Measurements from ENCODE around the gene ADGB. TPM values are rescaled to one million over a fixed set of nuclear protein-coding genes. Genes with fewer than 3 reads are reported as not detected.

ADGB gene
- total RNA-seq, 1 experiment from 2014 or later = not detected

DNA sequence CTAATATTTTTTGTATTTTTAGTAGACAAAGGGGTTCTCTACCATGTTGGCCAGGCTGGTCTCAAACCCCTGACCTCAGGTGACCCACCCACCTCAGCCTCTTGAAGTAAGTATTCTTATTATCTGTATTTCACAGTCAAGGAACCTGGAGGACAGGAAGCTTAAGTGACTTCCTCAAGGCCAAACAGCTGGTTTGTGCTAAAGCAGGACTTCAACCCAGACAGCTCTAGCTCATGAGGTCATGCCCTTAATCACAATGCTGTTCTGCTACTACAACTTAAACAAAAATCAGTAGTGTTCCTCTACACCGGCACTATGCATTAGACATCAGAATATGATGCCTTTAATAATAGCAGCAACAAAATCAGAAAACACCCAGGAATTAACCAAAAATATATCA lies 168.9 kb downstream of the ADGB start:
- TF ChIP-seq EZH2 (IDR thresholded peaks at IDR 0.05; ENCODE audit: low read length, unreplicated experiment) (no peak), EZH2phosphoT487 (IDR thresholded peaks at IDR 0.05; ENCODE audit: borderline replicate concordance, low read length) (no peak)
- TF ChIP-seq, protein P1, sequence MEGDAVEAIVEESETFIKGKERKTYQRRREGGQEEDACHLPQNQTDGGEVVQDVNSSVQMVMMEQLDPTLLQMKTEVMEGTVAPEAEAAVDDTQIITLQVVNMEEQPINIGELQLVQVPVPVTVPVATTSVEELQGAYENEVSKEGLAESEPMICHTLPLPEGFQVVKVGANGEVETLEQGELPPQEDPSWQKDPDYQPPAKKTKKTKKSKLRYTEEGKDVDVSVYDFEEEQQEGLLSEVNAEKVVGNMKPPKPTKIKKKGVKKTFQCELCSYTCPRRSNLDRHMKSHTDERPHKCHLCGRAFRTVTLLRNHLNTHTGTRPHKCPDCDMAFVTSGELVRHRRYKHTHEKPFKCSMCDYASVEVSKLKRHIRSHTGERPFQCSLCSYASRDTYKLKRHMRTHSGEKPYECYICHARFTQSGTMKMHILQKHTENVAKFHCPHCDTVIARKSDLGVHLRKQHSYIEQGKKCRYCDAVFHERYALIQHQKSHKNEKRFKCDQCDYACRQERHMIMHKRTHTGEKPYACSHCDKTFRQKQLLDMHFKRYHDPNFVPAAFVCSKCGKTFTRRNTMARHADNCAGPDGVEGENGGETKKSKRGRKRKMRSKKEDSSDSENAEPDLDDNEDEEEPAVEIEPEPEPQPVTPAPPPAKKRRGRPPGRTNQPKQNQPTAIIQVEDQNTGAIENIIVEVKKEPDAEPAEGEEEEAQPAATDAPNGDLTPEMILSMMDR (conservative IDR thresholded peaks at IDR 0.05; ENCODE audit: low read depth, low read length) = no peak
- Histone ChIP-seq H3F3A (ENCODE audit: low read length, unreplicated experiment) (no peaks in the 10 kb centered on the region), H3K27me3 (ENCODE audit: low read length) (peaks cover 9% of the 10 kb centered on the region; the same call in 1 of the 2 replicates), H3K27ac (ENCODE audit: low read length) (no peak overlapping the region), H3K4me1 (ENCODE audit: insufficient read depth, low read length) (no peaks in the 10 kb centered on the region), H3K4me3 (ENCODE audit: low read length) (no peak overlapping the region), H2AFZ (ENCODE audit: low read length) (no peak overlapping the region), H3K9me2 (replicated peaks; ENCODE audit: low read length) (no peaks in the 10 kb centered on the region), H3K36me3 (ENCODE audit: low read depth, low read length) (no peaks in the 10 kb centered on the region), H3K9me3 (ENCODE audit: low read length) (no peaks in the 10 kb centered on the region), H4K20me1 (ENCODE audit: low read length) (no peaks in the 10 kb centered on the region), H3K4me2 (ENCODE audit: low read length) (no peak overlapping the region), H3K79me2 (ENCODE audit: low read length) (no peaks in the 10 kb centered on the region), H3K9ac (ENCODE audit: low read length) (no peak overlapping the region)
- no peak for ATAC-seq
- CTCF ChIA-PET = no interaction called here
- intact Hi-C loops (cut with micrococcal nuclease) = no loop called here
- POLR2A ChIA-PET (ENCODE audit: unreplicated experiment) = no interaction called here
- no peak for DNase-seq
- no TSS peak for BruUV-seq (replicated peaks)

DNA sequence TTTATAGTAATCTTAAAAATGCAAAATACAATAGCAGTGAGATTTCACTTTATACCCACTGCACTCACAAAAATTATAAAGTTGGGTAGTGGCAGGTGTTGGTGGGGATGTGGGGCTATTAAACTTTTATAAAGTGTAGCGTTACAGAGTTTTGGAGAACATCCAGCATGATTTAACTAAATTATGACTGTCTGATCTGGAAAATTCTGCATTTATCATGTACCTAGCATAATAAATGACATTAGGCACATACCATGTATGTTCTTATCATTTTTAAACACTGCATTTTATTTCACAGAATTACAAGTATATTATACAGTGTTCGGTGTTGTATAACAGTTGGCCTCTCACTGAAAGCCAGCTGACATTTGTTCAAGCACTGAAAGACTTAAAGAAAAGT lies 169.9 kb downstream of the ADGB start:
- no peaks in the 10 kb centered on the region for H3K9me2 ChIP-seq (replicated peaks; ENCODE audit: low read length)
- ATAC-seq (no peak), DNase-seq (no peak)
- H3K4me2 ChIP-seq (ENCODE audit: low read length) = no peak overlapping the region
- intact Hi-C loops (cut with micrococcal nuclease) = no loop called here
- no peaks in the 10 kb centered on the region for H3K4me1 ChIP-seq (ENCODE audit: insufficient read depth, low read length)
- TF ChIP-seq EZH2phosphoT487 (IDR thresholded peaks at IDR 0.05; ENCODE audit: borderline replicate concordance, low read length) = no peak
- TF ChIP-seq, protein P1 (conservative IDR thresholded peaks at IDR 0.05; ENCODE audit: low read depth, low read length) = no peak
- no peak for TF ChIP-seq EZH2 (IDR thresholded peaks at IDR 0.05; ENCODE audit: low read length, unreplicated experiment)
- H3F3A ChIP-seq (ENCODE audit: low read length, unreplicated experiment) = no peaks in the 10 kb centered on the region
- ChIA-PET POLR2A (ENCODE audit: unreplicated experiment) (no interaction called here), CTCF (no interaction called here)
- peaks cover 5% of the 10 kb centered on the region; the same call in 1 of the 2 replicates for H3K27me3 ChIP-seq (ENCODE audit: low read length)
- no TSS peak for BruUV-seq (replicated peaks)
- H3K4me3 ChIP-seq (ENCODE audit: low read length) = no peak overlapping the region
- no peaks in the 10 kb centered on the region for H3K9me3 ChIP-seq (ENCODE audit: low read length)
- H3K36me3 ChIP-seq (ENCODE audit: low read depth, low read length) = no peaks in the 10 kb centered on the region
- no peaks in the 10 kb centered on the region for H3K79me2 ChIP-seq (ENCODE audit: low read length)
- H3K27ac ChIP-seq (ENCODE audit: low read length) = no peak overlapping the region
- H2AFZ ChIP-seq (ENCODE audit: low read length) = no peak overlapping the region
- H3K9ac ChIP-seq (ENCODE audit: low read length) = no peak overlapping the region
- H4K20me1 ChIP-seq (ENCODE audit: low read length) = no peaks in the 10 kb centered on the region

DNA sequence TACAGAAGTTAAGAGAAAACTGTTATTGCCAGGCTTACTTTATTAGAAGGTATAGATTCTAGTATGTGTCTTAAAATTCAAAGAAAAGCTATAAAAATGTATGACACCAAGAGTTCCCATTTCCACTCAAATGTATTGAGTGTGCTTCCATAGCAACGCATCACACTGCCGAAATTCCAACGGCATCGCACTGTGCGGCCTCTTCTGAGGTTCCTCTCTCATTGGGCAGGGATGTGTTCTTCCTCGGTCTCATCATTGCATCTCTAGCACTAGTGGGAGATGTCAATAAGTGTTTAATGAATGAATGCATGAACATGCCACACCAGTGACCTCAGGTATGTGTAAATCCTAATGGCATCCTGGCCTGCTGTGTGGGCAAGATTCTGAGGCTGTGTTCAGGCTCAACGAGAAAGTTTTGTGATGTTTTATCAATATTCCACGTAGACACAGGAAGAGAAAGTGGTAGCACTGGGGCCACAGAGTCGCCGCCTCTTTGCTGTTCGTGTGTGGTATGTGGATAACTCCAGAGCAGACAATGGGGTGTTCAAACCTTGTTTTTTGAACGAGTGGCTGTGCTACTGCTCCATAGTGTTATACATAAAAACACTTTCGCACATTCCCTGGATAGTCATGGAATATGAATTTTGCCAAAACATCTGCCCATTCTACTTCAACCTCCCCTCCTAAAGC lies 171.6 kb downstream of the ADGB start:
- no peaks in the 10 kb centered on the region for H3K79me2 ChIP-seq (ENCODE audit: low read length)
- ChIA-PET POLR2A (ENCODE audit: unreplicated experiment) (no interaction called here), CTCF (no interaction called here)

More for the DNA sequence above, 171.6 kb downstream of the ADGB start:
- no peaks in the 10 kb centered on the region for H3K9me3 ChIP-seq (ENCODE audit: low read length)
- H3K27ac ChIP-seq (ENCODE audit: low read length) = no peak overlapping the region
- ATAC-seq (no peak), DNase-seq (no peak)
- no TSS peak for BruUV-seq (replicated peaks)
- no peak overlapping the region for H3K4me3 ChIP-seq (ENCODE audit: low read length)
- H3K27me3 ChIP-seq (ENCODE audit: low read length) = no peaks in the 10 kb centered on the region
- H3K9me2 ChIP-seq (replicated peaks; ENCODE audit: low read length) = no peaks in the 10 kb centered on the region
- no peaks in the 10 kb centered on the region for H4K20me1 ChIP-seq (ENCODE audit: low read length)
- no peak overlapping the region for H3K9ac ChIP-seq (ENCODE audit: low read length)
- no peaks in the 10 kb centered on the region for H3K4me1 ChIP-seq (ENCODE audit: insufficient read depth, low read length)
- no peaks in the 10 kb centered on the region for H3F3A ChIP-seq (ENCODE audit: low read length, unreplicated experiment)
- TF ChIP-seq EZH2phosphoT487 (IDR thresholded peaks at IDR 0.05; ENCODE audit: borderline replicate concordance, low read length) = no peak
- TF ChIP-seq, protein P1 (conservative IDR thresholded peaks at IDR 0.05; ENCODE audit: low read depth, low read length) = no peak
- TF ChIP-seq EZH2 (IDR thresholded peaks at IDR 0.05; ENCODE audit: low read length, unreplicated experiment) = no peak
- H3K4me2 ChIP-seq (ENCODE audit: low read length) = no peak overlapping the region
- no peak overlapping the region for H2AFZ ChIP-seq (ENCODE audit: low read length)
- H3K36me3 ChIP-seq (ENCODE audit: low read depth, low read length) = no peaks in the 10 kb centered on the region
- intact Hi-C loops (cut with micrococcal nuclease) = no loop called here
